Measurements from ENCODE around the gene ZMIZ1. TPM values are rescaled to one million over a fixed set of nuclear protein-coding genes. Genes with fewer than 3 reads are reported as not detected.

The ZMIZ1 gene
- total and polyA plus RNA-seq, 8 donors: 63.1 to 87.2 (median 76.8) TPM

GRCh38 chr10:79304479-79305087 lies 235.8 kb downstream of the ZMIZ1 start:
- intact Hi-C loops (cut with DNase I): no loop called here
- ATAC-seq: no peak
- peaks cover 8 to 100% of the 10 kb centered on the region in 2 donors for H3K36me3 ChIP-seq
- H3K4me1 ChIP-seq: peaks cover 0 to 13% of the 10 kb centered on the region in 2 donors
- TF ChIP-seq CTCF (IDR thresholded peaks at IDR 0.05): no peak
- H3K4me3 ChIP-seq: no peak overlapping the region
- DNase-seq: peak in 1 of 4 donors; percentile 20
- H3K9me3 ChIP-seq: no peaks in the 10 kb centered on the region
- H3K27ac ChIP-seq: no peak overlapping the region
- no peaks in the 10 kb centered on the region for H3K27me3 ChIP-seq

- Histone ChIP-seq H3K4me1 (peaks cover 0 to 9% of the 10 kb centered on the region in 2 donors), H3K36me3 (peaks cover 8 to 100% of the 10 kb centered on the region in 2 donors), H3K27me3 (no peaks in the 10 kb centered on the region), H3K4me3 (no peak overlapping the region), H3K27ac (no peak overlapping the region), H3K9me3 (no peaks in the 10 kb centered on the region)
- DNase-seq (peak in 1 of 4 donors; percentile 68), ATAC-seq (no peak)
- intact Hi-C loops (cut with DNase I): no loop called here
- no peak for TF ChIP-seq CTCF (IDR thresholded peaks at IDR 0.05)
These were observed 236.7 kb downstream of the ZMIZ1 start for GRCh38 chr10:79305515-79305914.

- no peak for TF ChIP-seq CTCF (IDR thresholded peaks at IDR 0.05)
These were observed 237.2 kb downstream of the ZMIZ1 start for GRCh38 chr10:79305988-79306387.

GRCh38 chr10:79306644-79307220 lies 238.0 kb downstream of the ZMIZ1 start:
- peak in 1 of 4 donors; percentile 52 for DNase-seq
- Histone ChIP-seq H3K27me3 (no peaks in the 10 kb centered on the region), H3K36me3 (peaks cover 8 to 100% of the 10 kb centered on the region in 2 donors), H3K4me3 (no peak overlapping the region), H3K9me3 (no peaks in the 10 kb centered on the region), H3K27ac (no peak overlapping the region), H3K4me1 (peaks cover 0 to 9% of the 10 kb centered on the region in 2 donors)
- no peak for ATAC-seq
- intact Hi-C loops (cut with DNase I): no loop called here
- no peak for TF ChIP-seq CTCF (IDR thresholded peaks at IDR 0.05)

More at GRCh38 chr10:79305988-79306387, 237.2 kb downstream of the ZMIZ1 start:
- Histone ChIP-seq H3K4me1 (peaks cover 0 to 9% of the 10 kb centered on the region in 2 donors), H3K27me3 (no peaks in the 10 kb centered on the region), H3K27ac (no peak overlapping the region), H3K9me3 (no peaks in the 10 kb centered on the region), H3K36me3 (peaks cover 8 to 100% of the 10 kb centered on the region in 2 donors), H3K4me3 (no peak overlapping the region)
- ATAC-seq: no peak
- DNase-seq: peak in 1 of 4 donors; percentile 55
- intact Hi-C loops (cut with DNase I): no loop called here

- peaks cover 8 to 100% of the 10 kb centered on the region in 2 donors for H3K36me3 ChIP-seq
- no peak overlapping the region for H3K4me3 ChIP-seq
- no peaks in the 10 kb centered on the region for H3K27me3 ChIP-seq
These were observed 239.2 kb downstream of the ZMIZ1 start for GRCh38 chr10:79308016-79308415.

More at GRCh38 chr10:79308016-79308415, 239.2 kb downstream of the ZMIZ1 start:
- peaks cover 0 to 9% of the 10 kb centered on the region in 2 donors for H3K4me1 ChIP-seq
- no peak for ATAC-seq
- no peak for TF ChIP-seq CTCF (IDR thresholded peaks at IDR 0.05)
- DNase-seq: peak in 1 of 4 donors; percentile 51
- H3K9me3 ChIP-seq: no peaks in the 10 kb centered on the region
- peak overlapping the region in 1 of 2 donors; percentile 1 for H3K27ac ChIP-seq
- intact Hi-C loops (cut with DNase I): no loop called here

Data from left lung (tissue), 10 donors.